HepG2 (cell line): Measurements from ENCODE around the gene DCC. TPM values are rescaled to one million over a fixed set of nuclear protein-coding genes. Genes with fewer than 3 reads are reported as not detected.

Experiments used
- KLF13 ChIP-seq: sonication (generic); formaldehyde crosslinking; IDR thresholded peaks from 2 replicates; pipeline ENCODE4 v1.4.0; 2020; ENCODE audit warnings: mild to moderate bottlenecking, missing genetic modification reagents
- SAP130 ChIP-seq: IDR thresholded peaks from 2 replicates; pipeline ENCODE4 v1.6.1; 2016; ENCODE audit warnings: low read depth
- SP1 ChIP-seq, 2 experiments: fragments of 450-650 bp in 1 of 2; sonication (generic) in 1 of 2; formaldehyde crosslinking in 1 of 2; IDR thresholded peaks; 2 replicates each; pipeline versions ENCODE4 v1.4.0 to v1.6.1; 2016 to 2020; ENCODE audit warnings: missing genetic modification reagents in 1 of 2
- YEATS4 ChIP-seq: sonication (generic); formaldehyde crosslinking; IDR thresholded peaks from 2 replicates; pipeline ENCODE4 v1.4.0; 2020; ENCODE audit warnings: missing genetic modification reagents, borderline replicate concordance
- ZNF253 ChIP-seq: sonication (generic); formaldehyde crosslinking; IDR thresholded peaks from 2 replicates; pipeline ENCODE4 v1.8.0; 2022; ENCODE audit warnings: mild to moderate bottlenecking, missing genetic modification reagents, borderline replicate concordance
- ZNF747 ChIP-seq: sonication (generic); formaldehyde crosslinking; IDR thresholded peaks from 2 replicates; pipeline ENCODE4 v1.8.1; 2023; ENCODE audit warnings: missing genetic modification reagents, mild to moderate bottlenecking, borderline replicate concordance
- ZNF790 ChIP-seq: sonication (generic); formaldehyde crosslinking; IDR thresholded peaks from 2 replicates; pipeline ENCODE4 v1.8.0; 2022; ENCODE audit warnings: missing genetic modification reagents, mild to moderate bottlenecking, borderline replicate concordance
- polyA plus RNA-seq, 8 experiments: library from polyadenylated mRNA; depleted of rRNA in 3 of 8; stranded (reverse) in 7 of 8; unstranded in 1 of 8; fragments of >200 nt; fragmentation: Illumina TruSeq in 4 of 8; extraction: Trizol in 4 of 8; gene quantifications; 2 replicates each; pipeline versions ENCODE4 v1.2.1 to v1.2.3, GENCODE V29; 2011 to 2016; ENCODE audit warnings: low read depth in 4 of 8, missing spikeins in 1 of 8, mixed read lengths in 1 of 8; ENCODE audit not compliant: insufficient read depth in 1 of 8
- total RNA-seq, 5 experiments: library from RNA; depleted of rRNA; stranded (reverse); fragments of >200 nt; fragmentation: Illumina TruSeq; extraction: Trizol; gene quantifications; 2 replicates each; pipeline ENCODE4 v1.2.3, GENCODE V29; 2016; ENCODE audit warnings: low read depth in 1 of 5
- TF ChIP-seq, protein P1 (sequence below), 2 experiments: IDR thresholded peaks; 2 replicates each; pipeline ENCODE4 v1.6.1; 2011 to 2012; ENCODE audit warnings: low read length in 2 of 2, borderline replicate concordance in 1 of 2, low read depth in 1 of 2, mild to moderate bottlenecking in 1 of 2, moderate library complexity in 1 of 2
- TF ChIP-seq, protein P2 (sequence below): sonication (generic); formaldehyde crosslinking; IDR thresholded peaks from 2 replicates; pipeline ENCODE4 v1.8.0; 2022; ENCODE audit warnings: mild to moderate bottlenecking, missing genetic modification reagents, borderline replicate concordance
- TF ChIP-seq, protein P3 (sequence below): sonication (generic); formaldehyde crosslinking; IDR thresholded peaks from 2 replicates; pipeline ENCODE4 v1.5.0; 2020; ENCODE audit warnings: mild to moderate bottlenecking, missing genetic modification reagents

DCC gene
- total and polyA plus RNA-seq, 2 of the 13 experiments (the other 11 are each of a cell fraction or from before 2014, with no cell fraction given), result not detected

DNA sequence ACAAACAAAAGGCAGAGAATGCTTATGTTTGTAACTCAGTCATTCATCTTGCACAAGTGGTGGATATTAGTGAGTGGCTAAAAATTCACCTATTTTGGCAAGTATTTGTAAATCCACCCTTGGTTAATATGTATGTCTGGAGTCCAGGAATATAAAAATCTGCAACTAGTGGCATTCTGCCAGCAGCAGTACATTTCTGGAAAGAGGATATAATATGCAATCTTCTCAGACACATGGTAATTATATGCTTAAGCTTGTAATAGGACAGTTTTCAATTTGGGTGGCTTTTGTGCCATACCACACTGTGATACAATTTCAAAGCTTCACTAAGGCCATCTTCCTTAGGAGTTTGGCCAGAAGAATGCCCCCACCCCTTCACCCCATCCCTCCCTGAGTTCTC, 1191.2 kb downstream of the DCC start (continued):
- TF ChIP-seq, protein P1, sequence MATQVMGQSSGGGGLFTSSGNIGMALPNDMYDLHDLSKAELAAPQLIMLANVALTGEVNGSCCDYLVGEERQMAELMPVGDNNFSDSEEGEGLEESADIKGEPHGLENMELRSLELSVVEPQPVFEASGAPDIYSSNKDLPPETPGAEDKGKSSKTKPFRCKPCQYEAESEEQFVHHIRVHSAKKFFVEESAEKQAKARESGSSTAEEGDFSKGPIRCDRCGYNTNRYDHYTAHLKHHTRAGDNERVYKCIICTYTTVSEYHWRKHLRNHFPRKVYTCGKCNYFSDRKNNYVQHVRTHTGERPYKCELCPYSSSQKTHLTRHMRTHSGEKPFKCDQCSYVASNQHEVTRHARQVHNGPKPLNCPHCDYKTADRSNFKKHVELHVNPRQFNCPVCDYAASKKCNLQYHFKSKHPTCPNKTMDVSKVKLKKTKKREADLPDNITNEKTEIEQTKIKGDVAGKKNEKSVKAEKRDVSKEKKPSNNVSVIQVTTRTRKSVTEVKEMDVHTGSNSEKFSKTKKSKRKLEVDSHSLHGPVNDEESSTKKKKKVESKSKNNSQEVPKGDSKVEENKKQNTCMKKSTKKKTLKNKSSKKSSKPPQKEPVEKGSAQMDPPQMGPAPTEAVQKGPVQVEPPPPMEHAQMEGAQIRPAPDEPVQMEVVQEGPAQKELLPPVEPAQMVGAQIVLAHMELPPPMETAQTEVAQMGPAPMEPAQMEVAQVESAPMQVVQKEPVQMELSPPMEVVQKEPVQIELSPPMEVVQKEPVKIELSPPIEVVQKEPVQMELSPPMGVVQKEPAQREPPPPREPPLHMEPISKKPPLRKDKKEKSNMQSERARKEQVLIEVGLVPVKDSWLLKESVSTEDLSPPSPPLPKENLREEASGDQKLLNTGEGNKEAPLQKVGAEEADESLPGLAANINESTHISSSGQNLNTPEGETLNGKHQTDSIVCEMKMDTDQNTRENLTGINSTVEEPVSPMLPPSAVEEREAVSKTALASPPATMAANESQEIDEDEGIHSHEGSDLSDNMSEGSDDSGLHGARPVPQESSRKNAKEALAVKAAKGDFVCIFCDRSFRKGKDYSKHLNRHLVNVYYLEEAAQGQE (IDR thresholded peaks at IDR 0.05; ENCODE audit: borderline replicate concordance in 1 of 2, low read depth in 1 of 2, low read length in 2 of 2), result no peak
- no peak for TF ChIP-seq ZNF253
- no peak for TF ChIP-seq SP1 (IDR thresholded peaks at IDR 0.05)
- no peak for TF ChIP-seq SP1 (CRISPR knock-in tag; IDR thresholded peaks at IDR 0.05)
- TF ChIP-seq KLF13 (CRISPR knock-in tag), result no peak
- no peak for TF ChIP-seq ZNF790 (CRISPR knock-in tag)
- TF ChIP-seq, protein P2, sequence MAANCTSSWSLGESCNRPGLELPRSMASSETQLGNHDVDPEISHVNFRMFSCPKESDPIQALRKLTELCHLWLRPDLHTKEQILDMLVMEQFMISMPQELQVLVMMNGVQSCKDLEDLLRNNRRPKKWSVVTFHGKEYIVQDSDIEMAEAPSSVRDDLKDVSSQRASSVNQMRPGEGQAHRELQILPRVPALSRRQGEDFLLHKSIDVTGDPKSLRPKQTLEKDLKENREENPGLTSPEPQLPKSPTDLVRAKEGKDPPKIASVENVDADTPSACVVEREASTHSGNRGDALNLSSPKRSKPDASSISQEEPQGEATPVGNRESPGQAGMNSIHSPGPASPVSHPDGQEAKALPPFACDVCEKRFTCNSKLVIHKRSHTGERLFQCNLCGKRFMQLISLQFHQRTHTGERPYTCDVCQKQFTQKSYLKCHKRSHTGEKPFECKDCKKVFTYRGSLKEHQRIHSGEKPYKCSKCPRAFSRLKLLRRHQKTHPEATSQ (CRISPR knock-in tag), result no peak
- no peak for TF ChIP-seq ZNF747
- no peak for TF ChIP-seq SAP130
- TF ChIP-seq, protein P3, sequence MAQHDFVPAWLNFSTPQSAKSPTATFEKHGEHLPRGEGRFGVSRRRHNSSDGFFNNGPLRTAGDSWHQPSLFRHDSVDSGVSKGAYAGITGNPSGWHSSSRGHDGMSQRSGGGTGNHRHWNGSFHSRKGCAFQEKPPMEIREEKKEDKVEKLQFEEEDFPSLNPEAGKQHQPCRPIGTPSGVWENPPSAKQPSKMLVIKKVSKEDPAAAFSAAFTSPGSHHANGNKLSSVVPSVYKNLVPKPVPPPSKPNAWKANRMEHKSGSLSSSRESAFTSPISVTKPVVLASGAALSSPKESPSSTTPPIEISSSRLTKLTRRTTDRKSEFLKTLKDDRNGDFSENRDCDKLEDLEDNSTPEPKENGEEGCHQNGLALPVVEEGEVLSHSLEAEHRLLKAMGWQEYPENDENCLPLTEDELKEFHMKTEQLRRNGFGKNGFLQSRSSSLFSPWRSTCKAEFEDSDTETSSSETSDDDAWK (CRISPR knock-in tag), result no peak
- TF ChIP-seq YEATS4, result no peak
